OCI-LY3 (cell line): ENCODE measurements around the gene BABAM2.

Source experiments
- H2AFZ ChIP-seq: fragments of 200-600, 300-600 bp; shearing (Covaris generic); 2 replicates; pipeline ENCODE4 v1.6.0; 2014; ENCODE audit warnings: antibody characterized with exemption, low read depth, low read length
- H3K27ac ChIP-seq: fragments of 200-600, 300-600 bp; sonication (generic); 2 replicates; pipeline ENCODE4 v1.5.1; 2014; ENCODE audit warnings: mild to moderate bottlenecking, low read length, moderate library complexity, mixed read lengths
- H3K27me3 ChIP-seq: fragments of 200-600, 300-600 bp; sonication (generic); 2 replicates; pipeline ENCODE4 v1.6.1; 2014; ENCODE audit warnings: low read depth, low read length, mixed read lengths
- H3K36me3 ChIP-seq: fragments of 200-600, 300-600 bp; sonication (generic); replicated peaks from 2 replicates; pipeline ENCODE3; 2014; ENCODE audit warnings: low read depth, low read length, mixed read lengths
- H3K4me1 ChIP-seq: fragments of 300-600, 200-600 bp; sonication (generic); 2 replicates; pipeline ENCODE4 v1.6.1; 2014; ENCODE audit warnings: low read length, mixed read lengths
- H3K4me2 ChIP-seq: fragments of 200-600, 300-600 bp; sonication (generic); 2 replicates; pipeline ENCODE4 v1.6.1; 2014; ENCODE audit warnings: low read length, mixed read lengths
- H3K4me3 ChIP-seq: fragments of 300-600, 200-600 bp; sonication (generic); 2 replicates; pipeline ENCODE4 v1.5.1; 2014; ENCODE audit warnings: antibody characterized with exemption, mild to moderate bottlenecking, low read length, moderate library complexity
- H3K79me2 ChIP-seq: fragments of 300-600, 200-600 bp; shearing (Covaris generic); 2 replicates; pipeline ENCODE4 v1.6.1; 2014; ENCODE audit warnings: mild to moderate bottlenecking, low read length, mixed read lengths
- H3K9ac ChIP-seq: fragments of 300-600, 200-600 bp; shearing (Covaris generic); 2 replicates; pipeline ENCODE4 v1.6.0; 2014; ENCODE audit warnings: mild to moderate bottlenecking, low read length, moderate library complexity
- H3K9me3 ChIP-seq: fragments of 200-600, 300-600 bp; shearing (Covaris generic); 2 replicates; pipeline ENCODE4 v1.6.1; 2014; ENCODE audit warnings: low read length, mixed read lengths; ENCODE audit not compliant: insufficient read depth
- H4K20me1 ChIP-seq: fragments of 200-600, 300-600 bp; sonication (generic); 2 replicates; pipeline ENCODE4 v1.6.1; 2016; ENCODE audit warnings: low read length, mixed read lengths; ENCODE audit not compliant: insufficient read depth
- EZH2phosphoT487 ChIP-seq: fragments of 200-600 bp; shearing (Covaris generic); IDR thresholded peaks from 2 replicates; pipeline ENCODE4 v1.6.1; 2018; ENCODE audit warnings: antibody characterized with exemption, mixed run types, low read depth
- TF ChIP-seq, protein P1 (sequence below): fragments of 200-600, 300-600 bp; sonication (generic); IDR thresholded peaks from 2 replicates; pipeline ENCODE4 v1.5.1; 2014; ENCODE audit warnings: antibody characterized with exemption, low read length, low read depth

The BABAM2 gene

GRCh38 chr2:28086611-28087010 lies 196.1 kb downstream of the BABAM2 start:
- no peak overlapping the region for H3K27ac ChIP-seq
- TF ChIP-seq EZH2phosphoT487, result no peak
- TF ChIP-seq, protein P1, sequence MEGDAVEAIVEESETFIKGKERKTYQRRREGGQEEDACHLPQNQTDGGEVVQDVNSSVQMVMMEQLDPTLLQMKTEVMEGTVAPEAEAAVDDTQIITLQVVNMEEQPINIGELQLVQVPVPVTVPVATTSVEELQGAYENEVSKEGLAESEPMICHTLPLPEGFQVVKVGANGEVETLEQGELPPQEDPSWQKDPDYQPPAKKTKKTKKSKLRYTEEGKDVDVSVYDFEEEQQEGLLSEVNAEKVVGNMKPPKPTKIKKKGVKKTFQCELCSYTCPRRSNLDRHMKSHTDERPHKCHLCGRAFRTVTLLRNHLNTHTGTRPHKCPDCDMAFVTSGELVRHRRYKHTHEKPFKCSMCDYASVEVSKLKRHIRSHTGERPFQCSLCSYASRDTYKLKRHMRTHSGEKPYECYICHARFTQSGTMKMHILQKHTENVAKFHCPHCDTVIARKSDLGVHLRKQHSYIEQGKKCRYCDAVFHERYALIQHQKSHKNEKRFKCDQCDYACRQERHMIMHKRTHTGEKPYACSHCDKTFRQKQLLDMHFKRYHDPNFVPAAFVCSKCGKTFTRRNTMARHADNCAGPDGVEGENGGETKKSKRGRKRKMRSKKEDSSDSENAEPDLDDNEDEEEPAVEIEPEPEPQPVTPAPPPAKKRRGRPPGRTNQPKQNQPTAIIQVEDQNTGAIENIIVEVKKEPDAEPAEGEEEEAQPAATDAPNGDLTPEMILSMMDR, result no peak
- H3K4me1 ChIP-seq, result no peaks in the 10 kb centered on the region

DNA sequence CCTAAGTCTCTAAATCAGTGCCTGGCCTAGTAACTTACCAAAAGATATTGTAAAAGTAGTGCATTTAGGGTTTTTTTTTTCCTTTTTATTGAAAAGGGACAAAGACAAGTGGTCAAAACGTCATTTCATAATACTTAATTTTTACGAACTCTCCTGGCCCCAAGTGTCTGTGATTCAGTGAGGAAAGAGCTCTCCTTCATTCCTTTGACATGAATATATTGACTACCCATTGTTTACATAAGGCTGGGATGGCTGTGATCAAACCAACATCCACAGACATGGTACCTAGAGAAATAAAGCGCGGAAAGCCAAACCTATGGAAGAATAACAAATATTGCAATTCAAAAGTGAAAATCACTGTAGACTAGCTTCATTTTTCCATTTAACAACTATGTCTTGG lies 198.4 kb downstream of the BABAM2 start:
- H3K36me3 ChIP-seq, result no peaks in the 10 kb centered on the region
- H3K27ac ChIP-seq, result no peak overlapping the region
- no peaks in the 10 kb centered on the region for H3K79me2 ChIP-seq
- no peaks in the 10 kb centered on the region for H3K4me1 ChIP-seq
- TF ChIP-seq, protein P1, result no peak
- TF ChIP-seq EZH2phosphoT487, result no peak
- no peaks in the 10 kb centered on the region for H3K9me3 ChIP-seq
- H4K20me1 ChIP-seq, result no peaks in the 10 kb centered on the region
- no peaks in the 10 kb centered on the region for H3K27me3 ChIP-seq
- H3K9ac ChIP-seq, result no peak overlapping the region
- H2AFZ ChIP-seq, result no peak overlapping the region
- no peak overlapping the region for H3K4me2 ChIP-seq
- H3K4me3 ChIP-seq, result no peak overlapping the region

More at GRCh38 chr2:28086611-28087010, 196.1 kb downstream of the BABAM2 start:
- Histone ChIP-seq H2AFZ (no peak overlapping the region), H3K9me3 (no peaks in the 10 kb centered on the region), H3K79me2 (no peaks in the 10 kb centered on the region), H3K4me2 (no peak overlapping the region), H3K4me3 (no peak overlapping the region), H3K36me3 (no peaks in the 10 kb centered on the region), H3K27me3 (no peaks in the 10 kb centered on the region), H4K20me1 (no peaks in the 10 kb centered on the region), H3K9ac (no peak overlapping the region)

DNA sequence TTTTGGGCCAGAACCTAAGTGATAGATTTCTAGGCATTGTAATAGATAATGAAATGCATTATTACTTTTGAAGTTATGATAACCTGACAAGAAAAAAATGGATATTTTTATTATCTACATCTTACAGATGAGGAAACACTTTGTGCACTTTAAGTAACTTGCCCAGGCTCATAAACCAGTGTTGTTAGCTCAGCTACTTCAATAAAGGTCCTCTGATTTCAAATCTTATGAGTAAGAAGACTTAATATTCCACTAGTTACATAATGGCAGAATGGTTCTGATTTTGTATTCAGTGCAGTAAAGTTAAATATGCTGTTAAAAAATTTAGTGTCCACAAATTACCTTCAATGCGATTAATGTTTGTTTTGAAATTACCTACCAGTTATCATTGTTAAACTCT lies 199.0 kb downstream of the BABAM2 start:
- Histone ChIP-seq H3K4me3 (no peak overlapping the region), H3K9me3 (no peaks in the 10 kb centered on the region), H3K9ac (no peak overlapping the region), H3K79me2 (no peaks in the 10 kb centered on the region), H3K4me1 (no peaks in the 10 kb centered on the region), H3K4me2 (no peak overlapping the region), H3K27ac (no peak overlapping the region), H3K36me3 (no peaks in the 10 kb centered on the region), H2AFZ (no peak overlapping the region), H3K27me3 (no peaks in the 10 kb centered on the region), H4K20me1 (no peaks in the 10 kb centered on the region)
- TF ChIP-seq EZH2phosphoT487, result no peak
- TF ChIP-seq, protein P1, result no peak

GRCh38 chr2:28093308-28093707 lies 202.8 kb downstream of the BABAM2 start:
- H2AFZ ChIP-seq, result no peak overlapping the region
- no peak overlapping the region for H3K27ac ChIP-seq
- TF ChIP-seq, protein P1, result no peak
- no peak for TF ChIP-seq EZH2phosphoT487
- H3K79me2 ChIP-seq, result no peaks in the 10 kb centered on the region
- no peaks in the 10 kb centered on the region for H3K36me3 ChIP-seq
- no peaks in the 10 kb centered on the region for H3K9me3 ChIP-seq
- H4K20me1 ChIP-seq, result no peaks in the 10 kb centered on the region
- no peak overlapping the region for H3K4me3 ChIP-seq
- H3K4me1 ChIP-seq, result no peaks in the 10 kb centered on the region
- H3K4me2 ChIP-seq, result no peak overlapping the region
- no peak overlapping the region for H3K9ac ChIP-seq
- no peaks in the 10 kb centered on the region for H3K27me3 ChIP-seq
